Measurements from ENCODE around the gene KIF26B. TPM values are rescaled to one million over a fixed set of nuclear protein-coding genes. Genes with fewer than 3 reads are reported as not detected.

Gene KIF26B
- total RNA-seq, 3 donors from 2014 or later, result 0.03 to 0.24 (median 0.10) TPM

- no peak for ATAC-seq
- Mint-ChIP-seq H3K4me1 (ENCODE audit: low read depth) (no peaks in the 10 kb centered on the region), H3K9me3 (no peaks in the 10 kb centered on the region), H3K36me3 (ENCODE audit: insufficient read depth) (no peaks in the 10 kb centered on the region), H3K27me3 (ENCODE audit: low read depth) (peaks cover 3% of the 10 kb centered on the region), H3K4me3 (no peak overlapping the region)
- DNase-seq, result no peak
Observed at GRCh38 chr1:245566134-245566533, 411.3 kb downstream of the KIF26B start.

GRCh38 chr1:245566952-245567351 lies 412.2 kb downstream of the KIF26B start:
- DNase-seq (no peak), ATAC-seq (no peak)
- Mint-ChIP-seq H3K27me3 (ENCODE audit: low read depth) (peaks cover 4% of the 10 kb centered on the region), H3K4me3 (no peak overlapping the region), H3K36me3 (ENCODE audit: insufficient read depth) (no peaks in the 10 kb centered on the region), H3K4me1 (ENCODE audit: low read depth) (no peaks in the 10 kb centered on the region), H3K9me3 (no peaks in the 10 kb centered on the region)

- Mint-ChIP-seq H3K27me3 (ENCODE audit: low read depth) (peaks cover 5% of the 10 kb centered on the region), H3K4me3 (no peak overlapping the region), H3K4me1 (ENCODE audit: low read depth) (no peaks in the 10 kb centered on the region), H3K36me3 (ENCODE audit: insufficient read depth) (no peaks in the 10 kb centered on the region), H3K9me3 (no peaks in the 10 kb centered on the region)
- ATAC-seq, result no peak
- no peak for DNase-seq
Observed at GRCh38 chr1:245571815-245572294, 417.1 kb downstream of the KIF26B start.

- Mint-ChIP-seq H3K36me3 (ENCODE audit: insufficient read depth) (no peaks in the 10 kb centered on the region), H3K27me3 (ENCODE audit: low read depth) (peaks cover 5% of the 10 kb centered on the region), H3K9me3 (no peaks in the 10 kb centered on the region), H3K4me3 (no peak overlapping the region), H3K4me1 (ENCODE audit: low read depth) (no peaks in the 10 kb centered on the region)
- ATAC-seq, result no peak
- no peak for DNase-seq
Observed at GRCh38 chr1:245572709-245573108, 417.9 kb downstream of the KIF26B start.

GRCh38 chr1:245575710-245576109 lies 420.9 kb downstream of the KIF26B start:
- Mint-ChIP-seq H3K4me1 (ENCODE audit: low read depth) (no peaks in the 10 kb centered on the region), H3K4me3 (no peak overlapping the region), H3K9me3 (no peaks in the 10 kb centered on the region), H3K36me3 (ENCODE audit: insufficient read depth) (no peaks in the 10 kb centered on the region), H3K27me3 (ENCODE audit: low read depth) (peaks cover 7% of the 10 kb centered on the region)
- DNase-seq (no peak), ATAC-seq (no peak)

- no peaks in the 10 kb centered on the region for H3K9me3 Mint-ChIP-seq
- H3K36me3 Mint-ChIP-seq (ENCODE audit: insufficient read depth), result no peaks in the 10 kb centered on the region
- peaks cover 7% of the 10 kb centered on the region for H3K27me3 Mint-ChIP-seq (ENCODE audit: low read depth)
- ATAC-seq (no peak), DNase-seq (no peak)
- no peaks in the 10 kb centered on the region for H3K4me1 Mint-ChIP-seq (ENCODE audit: low read depth)
- no peak overlapping the region for H3K4me3 Mint-ChIP-seq
Observed at GRCh38 chr1:245576323-245576722, 421.5 kb downstream of the KIF26B start.

GRCh38 chr1:245577191-245578157 lies 422.7 kb downstream of the KIF26B start:
- DNase-seq (no peak), ATAC-seq (no peak)
- Mint-ChIP-seq H3K9me3 (no peaks in the 10 kb centered on the region), H3K4me1 (ENCODE audit: low read depth) (no peaks in the 10 kb centered on the region), H3K36me3 (ENCODE audit: insufficient read depth) (no peaks in the 10 kb centered on the region), H3K4me3 (no peak overlapping the region), H3K27me3 (ENCODE audit: low read depth) (peaks cover 9% of the 10 kb centered on the region)

GRCh38 chr1:245578308-245578707 lies 423.5 kb downstream of the KIF26B start:
- no peak for DNase-seq
- peaks cover 9% of the 10 kb centered on the region for H3K27me3 Mint-ChIP-seq (ENCODE audit: low read depth)
- no peaks in the 10 kb centered on the region for H3K4me1 Mint-ChIP-seq (ENCODE audit: low read depth)
- no peaks in the 10 kb centered on the region for H3K36me3 Mint-ChIP-seq (ENCODE audit: insufficient read depth)
- no peaks in the 10 kb centered on the region for H3K9me3 Mint-ChIP-seq
- no peak overlapping the region for H3K4me3 Mint-ChIP-seq
- ATAC-seq, result no peak

- H3K4me1 Mint-ChIP-seq (ENCODE audit: low read depth), result no peaks in the 10 kb centered on the region
- DNase-seq, result no peak
- no peaks in the 10 kb centered on the region for H3K9me3 Mint-ChIP-seq
- no peak for ATAC-seq
- H3K4me3 Mint-ChIP-seq, result no peak overlapping the region
- no peaks in the 10 kb centered on the region for H3K36me3 Mint-ChIP-seq (ENCODE audit: insufficient read depth)
- H3K27me3 Mint-ChIP-seq (ENCODE audit: low read depth), result peaks cover 9% of the 10 kb centered on the region
Observed at GRCh38 chr1:245578771-245579170, 424.0 kb downstream of the KIF26B start.

- ATAC-seq (no peak), DNase-seq (no peak)
- Mint-ChIP-seq H3K36me3 (ENCODE audit: insufficient read depth) (no peaks in the 10 kb centered on the region), H3K9me3 (no peaks in the 10 kb centered on the region), H3K27me3 (ENCODE audit: low read depth) (peaks cover 9% of the 10 kb centered on the region), H3K4me1 (ENCODE audit: low read depth) (no peaks in the 10 kb centered on the region), H3K4me3 (no peak overlapping the region)
Observed at GRCh38 chr1:245579881-245580280, 425.1 kb downstream of the KIF26B start.

GRCh38 chr1:245580651-245581050 lies 425.9 kb downstream of the KIF26B start:
- no peaks in the 10 kb centered on the region for H3K36me3 Mint-ChIP-seq (ENCODE audit: insufficient read depth)
- no peak overlapping the region for H3K4me3 Mint-ChIP-seq
- peaks cover 9% of the 10 kb centered on the region for H3K27me3 Mint-ChIP-seq (ENCODE audit: low read depth)
- no peaks in the 10 kb centered on the region for H3K4me1 Mint-ChIP-seq (ENCODE audit: low read depth)
- H3K9me3 Mint-ChIP-seq, result no peaks in the 10 kb centered on the region
- DNase-seq (no peak), ATAC-seq (no peak)

GRCh38 chr1:245582026-245582425 lies 427.2 kb downstream of the KIF26B start:
- ATAC-seq, result no peak
- Mint-ChIP-seq H3K9me3 (no peaks in the 10 kb centered on the region), H3K27me3 (ENCODE audit: low read depth) (peaks cover 9% of the 10 kb centered on the region), H3K4me3 (no peak overlapping the region), H3K4me1 (ENCODE audit: low read depth) (no peaks in the 10 kb centered on the region), H3K36me3 (ENCODE audit: insufficient read depth) (no peaks in the 10 kb centered on the region)
- DNase-seq, result no peak

GRCh38 chr1:245583081-245583480 lies 428.3 kb downstream of the KIF26B start:
- no peak for DNase-seq
- H3K4me1 Mint-ChIP-seq (ENCODE audit: low read depth), result no peaks in the 10 kb centered on the region
- no peaks in the 10 kb centered on the region for H3K9me3 Mint-ChIP-seq
- ATAC-seq, result no peak
- H3K4me3 Mint-ChIP-seq, result no peak overlapping the region
- H3K36me3 Mint-ChIP-seq (ENCODE audit: insufficient read depth), result no peaks in the 10 kb centered on the region
- peaks cover 7% of the 10 kb centered on the region for H3K27me3 Mint-ChIP-seq (ENCODE audit: low read depth)

- no peaks in the 10 kb centered on the region for H3K4me1 Mint-ChIP-seq (ENCODE audit: low read depth)
- ATAC-seq, result no peak
- peaks cover 7% of the 10 kb centered on the region for H3K27me3 Mint-ChIP-seq (ENCODE audit: low read depth)
- H3K9me3 Mint-ChIP-seq, result no peaks in the 10 kb centered on the region
- DNase-seq, result no peak
- H3K36me3 Mint-ChIP-seq (ENCODE audit: insufficient read depth), result no peaks in the 10 kb centered on the region
- H3K4me3 Mint-ChIP-seq, result no peak overlapping the region
Observed at GRCh38 chr1:245583575-245584330, 429.0 kb downstream of the KIF26B start.
